HL-60 (cell line): ENCODE measurements around the gene KIAA0319L.
A peak's percentile ranks its signal among the peaks of the same experiment; 100 is the strongest.

Experiments used
- DNase-seq, 2 experiments: peaks; one replicate each; pipeline ENCODE4 v3.0.0-alpha.2; 2010 to 2020; ENCODE audit warnings: low read depth in 1 of 2, low spot score in 1 of 2
- H3K27ac ChIP-seq: fragments of 250-450 bp; sonication (Bioruptor Pico); replicated peaks from 2 replicates; pipeline ENCODE4 v1.5.1; 2020; ENCODE audit warnings: mild to moderate bottlenecking, moderate library complexity
- H3K27me3 ChIP-seq: fragments of 250-450 bp; sonication (Bioruptor Pico); 2 replicates; pipeline ENCODE4 v1.5.1; 2021; ENCODE audit warnings: mild to moderate bottlenecking, moderate library complexity; ENCODE audit not compliant: insufficient read depth, poor library complexity, severe bottlenecking
- H3K4me3 ChIP-seq: replicated peaks from 2 replicates; pipeline ENCODE4 v1.5.1; 2011; ENCODE audit warnings: mild to moderate bottlenecking, control low read depth, low read length; ENCODE audit not compliant: insufficient read depth
- CTCF ChIP-seq: IDR thresholded peaks from one replicate; pipeline ENCODE4 v1.5.1; 2011; ENCODE audit warnings: low read length, control low read depth, inconsistent platforms; ENCODE audit not compliant: insufficient read depth
- GABPA ChIP-seq: IDR thresholded peaks from 2 replicates; pipeline ENCODE4 v1.6.1; 2012; ENCODE audit warnings: low read depth
- POLR2AphosphoS5 ChIP-seq: IDR thresholded peaks from 2 replicates; pipeline ENCODE4 v1.6.1; 2012; ENCODE audit warnings: low read depth
- SPI1 ChIP-seq: IDR thresholded peaks from 2 replicates; pipeline ENCODE4 v1.6.1; 2012; ENCODE audit warnings: low read depth, mild to moderate bottlenecking, borderline replicate concordance
- TF ChIP-seq, protein P1 (sequence below): IDR thresholded peaks from 2 replicates; pipeline ENCODE4 v1.6.1; 2012; ENCODE audit warnings: low read depth; ENCODE audit not compliant: insufficient replicate concordance

KIAA0319L gene

DNA sequence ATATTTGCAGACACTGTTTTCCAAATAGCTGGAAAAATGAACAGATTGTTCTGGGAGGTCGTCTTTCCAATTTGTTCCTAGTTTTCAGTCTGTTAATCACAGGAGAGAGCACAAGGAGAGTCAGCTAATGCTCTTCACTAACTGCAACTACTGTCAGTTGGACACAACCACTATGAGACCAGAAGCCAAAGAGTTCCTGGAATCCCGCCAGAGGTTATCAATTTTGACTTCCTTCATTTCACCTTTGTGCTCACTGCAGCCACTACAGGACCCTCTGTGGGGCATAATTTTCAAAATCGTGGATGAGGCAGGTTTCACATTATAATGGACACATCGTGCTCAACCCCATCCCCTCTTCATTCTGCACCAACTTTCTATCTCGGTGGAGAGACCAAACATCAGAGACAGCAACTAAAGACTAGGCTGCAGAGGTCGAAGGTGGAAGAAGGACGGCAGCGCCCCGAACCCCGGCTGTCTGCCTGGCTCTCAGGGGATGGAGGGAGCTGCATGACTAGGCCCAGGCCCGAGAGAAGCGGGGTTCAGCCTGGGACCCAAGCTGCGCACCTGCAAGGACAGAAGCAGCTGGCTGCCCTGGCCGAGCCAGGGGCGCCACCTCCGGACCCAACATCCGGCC, 602 bp downstream of the KIAA0319L start:
- H3K27me3 ChIP-seq: no peaks in the 10 kb centered on the region
- DNase-seq: no peak
- H3K4me3 ChIP-seq: peak overlapping the region; percentile 93
- TF ChIP-seq SPI1 (no peak), CTCF (no peak), GABPA (no peak), POLR2AphosphoS5 (no peak)
- TF ChIP-seq, protein P1, sequence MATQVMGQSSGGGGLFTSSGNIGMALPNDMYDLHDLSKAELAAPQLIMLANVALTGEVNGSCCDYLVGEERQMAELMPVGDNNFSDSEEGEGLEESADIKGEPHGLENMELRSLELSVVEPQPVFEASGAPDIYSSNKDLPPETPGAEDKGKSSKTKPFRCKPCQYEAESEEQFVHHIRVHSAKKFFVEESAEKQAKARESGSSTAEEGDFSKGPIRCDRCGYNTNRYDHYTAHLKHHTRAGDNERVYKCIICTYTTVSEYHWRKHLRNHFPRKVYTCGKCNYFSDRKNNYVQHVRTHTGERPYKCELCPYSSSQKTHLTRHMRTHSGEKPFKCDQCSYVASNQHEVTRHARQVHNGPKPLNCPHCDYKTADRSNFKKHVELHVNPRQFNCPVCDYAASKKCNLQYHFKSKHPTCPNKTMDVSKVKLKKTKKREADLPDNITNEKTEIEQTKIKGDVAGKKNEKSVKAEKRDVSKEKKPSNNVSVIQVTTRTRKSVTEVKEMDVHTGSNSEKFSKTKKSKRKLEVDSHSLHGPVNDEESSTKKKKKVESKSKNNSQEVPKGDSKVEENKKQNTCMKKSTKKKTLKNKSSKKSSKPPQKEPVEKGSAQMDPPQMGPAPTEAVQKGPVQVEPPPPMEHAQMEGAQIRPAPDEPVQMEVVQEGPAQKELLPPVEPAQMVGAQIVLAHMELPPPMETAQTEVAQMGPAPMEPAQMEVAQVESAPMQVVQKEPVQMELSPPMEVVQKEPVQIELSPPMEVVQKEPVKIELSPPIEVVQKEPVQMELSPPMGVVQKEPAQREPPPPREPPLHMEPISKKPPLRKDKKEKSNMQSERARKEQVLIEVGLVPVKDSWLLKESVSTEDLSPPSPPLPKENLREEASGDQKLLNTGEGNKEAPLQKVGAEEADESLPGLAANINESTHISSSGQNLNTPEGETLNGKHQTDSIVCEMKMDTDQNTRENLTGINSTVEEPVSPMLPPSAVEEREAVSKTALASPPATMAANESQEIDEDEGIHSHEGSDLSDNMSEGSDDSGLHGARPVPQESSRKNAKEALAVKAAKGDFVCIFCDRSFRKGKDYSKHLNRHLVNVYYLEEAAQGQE: no peak
- peak overlapping the region; percentile 94 for H3K27ac ChIP-seq

GRCh38 chr1:35555601-35556477, 1.4 kb downstream of the KIAA0319L start:
- peak in 1 of 2 experiments; percentile 40 for DNase-seq
- Histone ChIP-seq H3K27ac (peak overlapping the region; percentile 94), H3K27me3 (no peaks in the 10 kb centered on the region), H3K4me3 (peak overlapping the region; percentile 93)
- no peak for TF ChIP-seq POLR2AphosphoS5
- no peak for TF ChIP-seq SPI1
- TF ChIP-seq, protein P1: no peak

DNA sequence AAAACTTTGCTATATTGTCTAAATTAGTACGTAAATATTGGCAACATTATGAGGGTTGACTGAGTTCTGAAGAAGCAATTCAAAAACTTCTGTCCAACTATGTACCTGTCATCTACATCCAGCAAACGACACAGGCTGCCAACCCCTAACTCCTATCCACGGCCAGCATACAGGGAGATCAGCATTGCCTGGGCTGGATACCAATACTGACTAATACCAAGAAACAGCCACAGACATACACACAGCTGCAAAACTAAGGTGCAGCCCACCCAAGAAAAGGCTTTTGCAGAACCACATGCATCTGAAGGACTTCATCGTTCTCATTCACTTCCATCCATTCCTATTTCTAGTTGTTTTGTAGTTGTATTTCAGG, 2.0 kb downstream of the KIAA0319L start:
- DNase-seq: no peak
- H3K27me3 ChIP-seq: no peaks in the 10 kb centered on the region
- TF ChIP-seq GABPA (no peak), CTCF (no peak), SPI1 (no peak), POLR2AphosphoS5 (no peak)
- TF ChIP-seq, protein P1: no peak
- H3K4me3 ChIP-seq: no peak overlapping the region
- H3K27ac ChIP-seq: no peak overlapping the region
